Measurements from ENCODE around the gene SETSIP.

Gene SETSIP

GRCh38 chr1:92096317-92096716, 21.1 kb upstream of the SETSIP start:
- TF ChIP-seq CTCF (IDR thresholded peaks at IDR 0.05; ENCODE audit: extremely low read depth, insufficient read depth, missing control alignments), result no peak
- in situ Hi-C loops (cut with MboI; ENCODE audit: low pct_unique_long_range_greater_than_20kb, low sequenced_read_pairs, unreplicated experiment), result no loop called here
- DNase-seq (ENCODE audit: low spot score), result no peak

- in situ Hi-C loops (cut with MboI; ENCODE audit: low pct_unique_long_range_greater_than_20kb, low sequenced_read_pairs, unreplicated experiment), result no loop called here
- no peak for TF ChIP-seq CTCF (IDR thresholded peaks at IDR 0.05; ENCODE audit: extremely low read depth, insufficient read depth, missing control alignments)
- no peak for DNase-seq (ENCODE audit: low spot score)
Observed at GRCh38 chr1:92095874-92096273, 20.7 kb upstream of the SETSIP start.

- in situ Hi-C loops (cut with MboI; ENCODE audit: low pct_unique_long_range_greater_than_20kb, low sequenced_read_pairs, unreplicated experiment), result no loop called here
- no peak for TF ChIP-seq CTCF (IDR thresholded peaks at IDR 0.05; ENCODE audit: extremely low read depth, insufficient read depth, missing control alignments)
- DNase-seq (ENCODE audit: low spot score), result no peak
Observed at GRCh38 chr1:92094595-92094994, 19.4 kb upstream of the SETSIP start.

- in situ Hi-C loops (cut with MboI; ENCODE audit: low pct_unique_long_range_greater_than_20kb, low sequenced_read_pairs, unreplicated experiment), result no loop called here
- no peak for TF ChIP-seq CTCF (IDR thresholded peaks at IDR 0.05; ENCODE audit: extremely low read depth, insufficient read depth, missing control alignments)
- DNase-seq (ENCODE audit: low spot score), result no peak
Observed at GRCh38 chr1:92094090-92094489, 18.9 kb upstream of the SETSIP start.

GRCh38 chr1:92091625-92092024, 16.4 kb upstream of the SETSIP start:
- no peak for DNase-seq (ENCODE audit: low spot score)
- TF ChIP-seq CTCF (IDR thresholded peaks at IDR 0.05; ENCODE audit: extremely low read depth, insufficient read depth, missing control alignments), result no peak
- in situ Hi-C loops (cut with MboI; ENCODE audit: low pct_unique_long_range_greater_than_20kb, low sequenced_read_pairs, unreplicated experiment), result no loop called here

- DNase-seq (ENCODE audit: low spot score), result no peak
- in situ Hi-C loops (cut with MboI; ENCODE audit: low pct_unique_long_range_greater_than_20kb, low sequenced_read_pairs, unreplicated experiment), result no loop called here
Observed at GRCh38 chr1:92087542-92087941, 12.3 kb upstream of the SETSIP start.

More at GRCh38 chr1:92087542-92087941, 12.3 kb upstream of the SETSIP start:
- no peak for TF ChIP-seq CTCF (IDR thresholded peaks at IDR 0.05; ENCODE audit: extremely low read depth, insufficient read depth, missing control alignments)
